Calu3 (cell line): ENCODE measurements around the gene SEMA5A. TPM values are rescaled to one million over a fixed set of nuclear protein-coding genes. Genes with fewer than 3 reads are reported as not detected.
A peak's percentile ranks its signal among the peaks of the same experiment; 100 is the strongest.

Experiments
- Bru-seq: library from RNA; stranded (reverse); fragments of 400-500 nt; gene quantifications from one replicate; lab custom pipeline; 2021; lab: Mats Ljungman, UMichigan
- BruChase-seq, 2 experiments: library from RNA; stranded (reverse); fragments of 400-500 nt; gene quantifications; one replicate each; lab custom pipeline; 2021; lab: Mats Ljungman, UMichigan
- BruUV-seq: library from RNA; stranded (reverse); fragments of 400-500 nt; replicated peaks from 2 replicates; lab custom pipeline; 2021; lab: Mats Ljungman, UMichigan
- CTCF ChIA-PET: fragments of 300-600 bp; sonication (Branson Sonifier 250); formaldehyde crosslinking; loops from one replicate; lab custom pipeline; 2022; ENCODE audit warnings: antibody characterized with exemption; lab: Charles Lee
- DNase-seq: peaks from one replicate; pipeline ENCODE4 v3.0.0; 2022
- H3K27ac Mint-ChIP-seq: one replicate; pipeline ENCODE4 v1.8.0; 2022; ENCODE audit warnings: mixed read lengths; ENCODE audit not compliant: unreplicated experiment
- H3K27me3 Mint-ChIP-seq: one replicate; pipeline ENCODE4 v1.8.0; 2022; ENCODE audit warnings: mixed read lengths; ENCODE audit not compliant: unreplicated experiment
- H3K36me3 Mint-ChIP-seq: one replicate; pipeline ENCODE4 v1.8.0; 2022; ENCODE audit warnings: mild to moderate bottlenecking, moderate library complexity, mixed read lengths; ENCODE audit not compliant: insufficient read depth, unreplicated experiment
- H3K4me1 Mint-ChIP-seq: one replicate; pipeline ENCODE4 v1.8.0; 2022; ENCODE audit warnings: mild to moderate bottlenecking, low read depth, mixed read lengths; ENCODE audit not compliant: unreplicated experiment
- H3K4me3 Mint-ChIP-seq: one replicate; pipeline ENCODE4 v1.8.0; 2022; ENCODE audit warnings: mild to moderate bottlenecking, low read depth, moderate library complexity, mixed read lengths; ENCODE audit not compliant: unreplicated experiment
- H3K9me3 Mint-ChIP-seq: one replicate; pipeline ENCODE4 v1.8.0; 2022; ENCODE audit warnings: low read depth, mixed read lengths; ENCODE audit not compliant: unreplicated experiment
- CTCF ChIP-seq: fragments of 200-600 bp; IDR thresholded peaks from one replicate; pipeline ENCODE4 v1.8.0; 2022; ENCODE audit warnings: antibody characterized with exemption; ENCODE audit not compliant: unreplicated experiment
- intact Hi-C: fragments of 100-400 bp; cut with micrococcal nuclease; formaldehyde crosslinking; loops from one replicate; pipeline ENCODE4 v1.10.0; 2022; ENCODE audit not compliant: unreplicated experiment
- long read RNA-seq: library from polyadenylated mRNA; stranded (forward); transcript quantifications from one replicate; pipeline ENCODE4 v2.0.0, GENCODE V29; 2022
- total RNA-seq: library from RNA; stranded (reverse); gene quantifications from 2 replicates; pipeline ENCODE4 v1.2.3, GENCODE V29; 2022

The SEMA5A gene
- total RNA-seq: 0.52 and 0.93 TPM in 2 replicates
- Bru-seq, nascent RNA: percentile 16 among the genes with signal in this experiment
- percentile 13 among the genes with signal in this experiment for BruChase-seq, experiment 1, labeled RNA remaining after a 6-hour chase
- BruChase-seq, experiment 2, labeled RNA remaining after a 2-hour chase: percentile 6 among the genes with signal in this experiment
- long read RNA-seq, partial matches to known transcripts: 1 of 1 reads
- long read RNA-seq, other reads (novel, unspliced or antisense): 0 of 1 reads

GRCh38 chr5:9545992-9546851, at the start of gene SEMA5A:
Gene SEMA5A, minus strand, starts transcription at chr5:9546075. Its CDS starts 166,129 bp downstream, at chr5:9379946.
- Mint-ChIP-seq H3K4me3 (no peak within 1 kb of the TSS), H3K36me3 (no peaks in the 10 kb centered on the region), H3K4me1 (no peaks in the 10 kb centered on the region), H3K27me3 (peaks cover 10% of the 10 kb centered on the region), H3K9me3 (no peaks in the 10 kb centered on the region), H3K27ac (no peak within 1 kb of the TSS)
- CTCF ChIA-PET: no interaction called here
- no peak for TF ChIP-seq CTCF
- intact Hi-C loops: no loop called here
- no TSS peak for BruUV-seq
- no peak for DNase-seq

- peaks cover 8% of the 10 kb centered on the region for H3K9me3 Mint-ChIP-seq
- H3K4me3 Mint-ChIP-seq: no peak overlapping the region
- no peak for DNase-seq
- no peak overlapping the region for H3K27ac Mint-ChIP-seq
- intact Hi-C loops: no loop called here
- CTCF ChIA-PET: no interaction called here
- no peaks in the 10 kb centered on the region for H3K4me1 Mint-ChIP-seq
- no TSS peak for BruUV-seq
- no peaks in the 10 kb centered on the region for H3K27me3 Mint-ChIP-seq
- no peaks in the 10 kb centered on the region for H3K36me3 Mint-ChIP-seq
- TF ChIP-seq CTCF: no peak
These were observed 49.0 kb upstream of the SEMA5A start for GRCh38 chr5:9594913-9595312.

GRCh38 chr5:9589049-9589835, 43.4 kb upstream of the SEMA5A start:
- Mint-ChIP-seq H3K9me3 (peaks cover 8% of the 10 kb centered on the region), H3K27me3 (no peaks in the 10 kb centered on the region), H3K27ac (no peak overlapping the region), H3K4me1 (no peaks in the 10 kb centered on the region), H3K36me3 (no peaks in the 10 kb centered on the region), H3K4me3 (no peak overlapping the region)
- BruUV-seq: no TSS peak
- no peak for TF ChIP-seq CTCF
- DNase-seq: no peak
- CTCF ChIA-PET: no interaction called here
- intact Hi-C loops: no loop called here

- Mint-ChIP-seq H3K4me1 (no peaks in the 10 kb centered on the region), H3K27me3 (no peaks in the 10 kb centered on the region), H3K9me3 (peaks cover 8% of the 10 kb centered on the region), H3K27ac (no peak overlapping the region), H3K4me3 (no peak overlapping the region), H3K36me3 (no peaks in the 10 kb centered on the region)
- TF ChIP-seq CTCF: no peak
- CTCF ChIA-PET: no interaction called here
- intact Hi-C loops: no loop called here
- no TSS peak for BruUV-seq
- DNase-seq: no peak
These were observed 42.4 kb upstream of the SEMA5A start for GRCh38 chr5:9588254-9588653.
